Measurements from ENCODE around the gene PLPPR3. TPM values are rescaled to one million over a fixed set of nuclear protein-coding genes. Genes with fewer than 3 reads are reported as not detected.

PLPPR3 gene
- total and polyA plus RNA-seq, 10 donors = 0.03 to 0.79 (median 0.42) TPM; not detected in 4

DNA sequence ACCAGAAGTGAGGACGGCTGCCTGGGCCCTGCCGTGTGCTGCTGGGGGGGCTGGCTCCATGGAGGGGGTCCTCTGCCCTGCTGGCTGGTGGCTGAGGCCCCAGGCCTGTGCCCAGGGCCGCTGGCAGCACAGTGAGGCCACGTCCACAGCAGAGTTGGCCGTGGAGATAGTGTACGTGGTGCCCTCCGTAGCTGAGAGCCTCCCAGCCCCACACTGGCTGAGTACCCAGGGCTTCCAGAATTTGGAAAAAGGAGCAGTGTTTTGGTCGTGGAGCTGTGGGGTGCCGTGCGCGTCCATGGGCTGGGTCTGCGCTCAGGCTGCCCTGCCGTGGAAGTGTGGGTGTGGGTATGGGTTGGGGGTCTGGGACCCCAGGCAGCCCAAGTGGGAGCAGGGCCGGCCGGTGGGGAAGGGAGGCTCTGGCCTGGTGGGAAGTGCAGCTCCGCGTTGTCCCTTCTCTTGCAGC lies 18.6 kb downstream of the PLPPR3 start:
- DNase-seq = no peak
- no peaks in the 10 kb centered on the region for H3K27me3 ChIP-seq (replicated peaks in 1 of 7)
- intact Hi-C loops (cut with DNase I; ENCODE audit: low total_unique reads) = no loop called here
- 75 to 91% (median 81%) methylated on average over 8 to 17 of the region's 17 CpGs for WGBS, 5 donors
- no peaks in the 10 kb centered on the region for H3K9me3 ChIP-seq
- TF ChIP-seq POLR2AphosphoS5 (IDR thresholded peaks at IDR 0.05) = peak in 1 of 3 donors; percentile 62
- TF ChIP-seq, protein P1, sequence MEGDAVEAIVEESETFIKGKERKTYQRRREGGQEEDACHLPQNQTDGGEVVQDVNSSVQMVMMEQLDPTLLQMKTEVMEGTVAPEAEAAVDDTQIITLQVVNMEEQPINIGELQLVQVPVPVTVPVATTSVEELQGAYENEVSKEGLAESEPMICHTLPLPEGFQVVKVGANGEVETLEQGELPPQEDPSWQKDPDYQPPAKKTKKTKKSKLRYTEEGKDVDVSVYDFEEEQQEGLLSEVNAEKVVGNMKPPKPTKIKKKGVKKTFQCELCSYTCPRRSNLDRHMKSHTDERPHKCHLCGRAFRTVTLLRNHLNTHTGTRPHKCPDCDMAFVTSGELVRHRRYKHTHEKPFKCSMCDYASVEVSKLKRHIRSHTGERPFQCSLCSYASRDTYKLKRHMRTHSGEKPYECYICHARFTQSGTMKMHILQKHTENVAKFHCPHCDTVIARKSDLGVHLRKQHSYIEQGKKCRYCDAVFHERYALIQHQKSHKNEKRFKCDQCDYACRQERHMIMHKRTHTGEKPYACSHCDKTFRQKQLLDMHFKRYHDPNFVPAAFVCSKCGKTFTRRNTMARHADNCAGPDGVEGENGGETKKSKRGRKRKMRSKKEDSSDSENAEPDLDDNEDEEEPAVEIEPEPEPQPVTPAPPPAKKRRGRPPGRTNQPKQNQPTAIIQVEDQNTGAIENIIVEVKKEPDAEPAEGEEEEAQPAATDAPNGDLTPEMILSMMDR (IDR thresholded peaks at IDR 0.05 in 8 of 11, conservative IDR thresholded peaks at IDR 0.05 in 3 of 11) = no peak
- peaks cover 49 to 100% (median 79%) of the 10 kb centered on the region in 6 donors for H3K4me1 ChIP-seq
- peak overlapping the region in 2 of 8 donors; percentile 1 to 80 for H3K4me3 ChIP-seq
- H3K27ac ChIP-seq = peak overlapping the region in 5 of 8 donors; percentile 40 to 100 (median 98)
- H3K36me3 ChIP-seq = peaks cover 9 to 91% (median 55%) of the 10 kb centered on the region in 6 donors

GRCh38 chr19:802498-803098 lies 19.2 kb downstream of the PLPPR3 start:
- H3K9me3 ChIP-seq = no peaks in the 10 kb centered on the region
- peaks cover 9 to 85% (median 50%) of the 10 kb centered on the region in 6 donors for H3K36me3 ChIP-seq
- no peak for DNase-seq
- TF ChIP-seq POLR2AphosphoS5 (IDR thresholded peaks at IDR 0.05) (no peak), POLR2A (IDR thresholded peaks at IDR 0.05) (no peak)
- H3K27ac ChIP-seq = peak overlapping the region in 5 of 8 donors; percentile 63 to 100 (median 98)
- H3K4me3 ChIP-seq = peak overlapping the region in 4 of 8 donors; percentile 1 to 99 (median 50)
- intact Hi-C loops (cut with DNase I; ENCODE audit: low total_unique reads) = no loop called here
- H3K27me3 ChIP-seq (replicated peaks in 1 of 7) = no peaks in the 10 kb centered on the region
- H3K4me1 ChIP-seq = peaks cover 49 to 96% (median 78%) of the 10 kb centered on the region in 6 donors
- 57 to 77% (median 68%) methylated on average over 28 of the region's 28 CpGs for WGBS, 5 donors

GRCh38 chr19:801861-802497 lies 19.8 kb downstream of the PLPPR3 start:
- H3K27me3 ChIP-seq (replicated peaks in 1 of 7) = no peaks in the 10 kb centered on the region
- H3K27ac ChIP-seq = peak overlapping the region in 7 of 8 donors; percentile 38 to 100 (median 64)
- 43 to 68% (median 61%) methylated on average over 19 to 23 of the region's 23 CpGs for WGBS, 5 donors
- H3K36me3 ChIP-seq = peaks cover 9 to 79% (median 44%) of the 10 kb centered on the region in 6 donors
- no peak for DNase-seq
- no peaks in the 10 kb centered on the region for H3K9me3 ChIP-seq
- H3K4me3 ChIP-seq = peak overlapping the region in 6 of 8 donors; percentile 4 to 99 (median 22)
- peaks cover 49 to 90% (median 75%) of the 10 kb centered on the region in 6 donors for H3K4me1 ChIP-seq
- intact Hi-C loops (cut with DNase I; ENCODE audit: low total_unique reads) = no loop called here
- peak in 2 of 3 donors; percentile 37 to 53 for TF ChIP-seq POLR2AphosphoS5 (IDR thresholded peaks at IDR 0.05)
- no peak for TF ChIP-seq POLR2A (IDR thresholded peaks at IDR 0.05)

GRCh38 chr19:801030-801860 lies 20.5 kb downstream of the PLPPR3 start:
- peak; percentile 49 to 74 (median 59) for TF ChIP-seq POLR2AphosphoS5 (IDR thresholded peaks at IDR 0.05)
- no peak for TF ChIP-seq POLR2A (IDR thresholded peaks at IDR 0.05)
- TF ChIP-seq, protein P1 (IDR thresholded peaks at IDR 0.05 in 8 of 11, conservative IDR thresholded peaks at IDR 0.05 in 3 of 11) = no peak
- Histone ChIP-seq H3K36me3 (peaks cover 5 to 72% (median 37%) of the 10 kb centered on the region in 6 donors), H3K4me1 (peaks cover 52 to 88% (median 74%) of the 10 kb centered on the region in 6 donors), H3K9me3 (no peaks in the 10 kb centered on the region), H3K27me3 (replicated peaks in 1 of 7) (no peaks in the 10 kb centered on the region), H3K27ac (peak overlapping the region in 7 of 8 donors; percentile 38 to 100 (median 64)), H3K4me3 (peak overlapping the region in 7 of 8 donors; percentile 8 to 99 (median 23))
- 27 to 57% (median 41%) methylated on average over 15 to 29 of the region's 29 CpGs for WGBS, 5 donors
- intact Hi-C loops (cut with DNase I; ENCODE audit: low total_unique reads) = no loop called here
- DNase-seq = no peak
